ENCODE results near the gene RAN.
A peak's percentile ranks its signal among the peaks of the same experiment; 100 is the strongest.

Gene RAN

DNA sequence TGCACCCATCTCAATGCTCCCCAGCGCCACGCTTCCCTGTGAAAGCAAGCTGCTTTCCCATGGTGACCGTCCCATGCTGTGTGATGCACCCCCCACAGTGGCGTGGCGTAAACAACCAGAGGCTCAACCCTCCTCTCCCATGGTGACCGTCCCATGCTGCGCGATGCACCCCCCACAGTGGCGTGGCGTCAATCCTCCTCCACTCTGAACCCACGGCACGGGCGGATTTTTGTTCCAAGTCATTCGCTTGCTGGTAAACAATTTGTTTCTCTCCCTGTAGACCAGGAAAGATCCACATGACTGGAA lies 41.7 kb upstream of the RAN start:
- TF ChIP-seq, protein P1, sequence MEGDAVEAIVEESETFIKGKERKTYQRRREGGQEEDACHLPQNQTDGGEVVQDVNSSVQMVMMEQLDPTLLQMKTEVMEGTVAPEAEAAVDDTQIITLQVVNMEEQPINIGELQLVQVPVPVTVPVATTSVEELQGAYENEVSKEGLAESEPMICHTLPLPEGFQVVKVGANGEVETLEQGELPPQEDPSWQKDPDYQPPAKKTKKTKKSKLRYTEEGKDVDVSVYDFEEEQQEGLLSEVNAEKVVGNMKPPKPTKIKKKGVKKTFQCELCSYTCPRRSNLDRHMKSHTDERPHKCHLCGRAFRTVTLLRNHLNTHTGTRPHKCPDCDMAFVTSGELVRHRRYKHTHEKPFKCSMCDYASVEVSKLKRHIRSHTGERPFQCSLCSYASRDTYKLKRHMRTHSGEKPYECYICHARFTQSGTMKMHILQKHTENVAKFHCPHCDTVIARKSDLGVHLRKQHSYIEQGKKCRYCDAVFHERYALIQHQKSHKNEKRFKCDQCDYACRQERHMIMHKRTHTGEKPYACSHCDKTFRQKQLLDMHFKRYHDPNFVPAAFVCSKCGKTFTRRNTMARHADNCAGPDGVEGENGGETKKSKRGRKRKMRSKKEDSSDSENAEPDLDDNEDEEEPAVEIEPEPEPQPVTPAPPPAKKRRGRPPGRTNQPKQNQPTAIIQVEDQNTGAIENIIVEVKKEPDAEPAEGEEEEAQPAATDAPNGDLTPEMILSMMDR (conservative IDR thresholded peaks at IDR 0.05; ENCODE audit: low read depth, low read length) = no peak
- no peak overlapping the region for H3K4me3 ChIP-seq (ENCODE audit: low read depth, low read length)
- no peak for DNase-seq (ENCODE audit: low read depth)

DNA sequence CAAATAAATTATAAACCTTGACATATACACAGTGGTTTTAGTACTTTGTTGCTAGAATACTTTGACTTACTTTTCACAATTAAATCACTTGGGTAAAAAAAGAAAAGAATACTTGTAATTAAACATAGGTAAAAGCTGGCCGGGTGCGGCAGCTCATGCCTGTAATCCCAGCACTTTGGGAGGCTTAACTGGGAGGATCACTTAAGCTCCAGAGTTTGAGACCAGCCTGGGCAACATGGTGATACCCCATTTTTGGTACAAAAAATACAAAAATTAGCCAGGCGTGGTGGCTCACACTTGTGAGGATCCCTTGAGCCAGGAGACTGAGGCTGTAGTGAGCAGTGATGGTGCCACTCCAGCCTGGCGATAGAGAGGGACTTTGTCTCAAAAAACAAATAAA lies 40.6 kb upstream of the RAN start:
- TF ChIP-seq, protein P1 (conservative IDR thresholded peaks at IDR 0.05; ENCODE audit: low read depth, low read length) = no peak

DNA sequence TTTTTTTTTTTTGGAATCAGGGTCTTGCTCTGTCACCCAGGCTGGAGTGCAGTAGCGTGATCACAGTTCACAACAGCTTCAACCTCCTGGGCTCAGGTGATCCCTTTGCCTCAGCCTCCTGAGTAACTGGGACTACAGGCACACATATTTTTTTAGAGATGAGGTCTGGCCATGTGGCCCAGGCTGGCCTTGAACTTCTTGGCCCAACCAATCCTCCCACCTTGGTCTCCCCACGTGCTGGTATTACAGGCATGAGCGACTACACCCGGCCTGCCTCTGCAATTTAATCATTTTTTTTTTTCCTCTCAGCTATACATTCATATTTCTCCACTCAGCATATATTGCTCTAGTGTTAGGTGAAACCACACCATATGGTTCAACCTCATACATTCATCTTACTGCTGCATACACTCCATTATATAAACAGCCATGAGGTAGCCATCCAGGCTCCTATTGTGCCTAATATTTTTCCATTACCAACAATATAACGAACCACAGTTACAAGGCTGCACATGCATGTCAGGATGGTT lies 39.9 kb upstream of the RAN start:
- no peak overlapping the region for H3K4me3 ChIP-seq (ENCODE audit: low read depth, low read length)
- no peak for DNase-seq (ENCODE audit: low read depth)
- TF ChIP-seq, protein P1 (conservative IDR thresholded peaks at IDR 0.05; ENCODE audit: low read depth, low read length) = no peak

More for the DNA sequence above, 40.6 kb upstream of the RAN start:
- DNase-seq (ENCODE audit: low read depth) = no peak
- H3K4me3 ChIP-seq (ENCODE audit: low read depth, low read length) = no peak overlapping the region

DNA sequence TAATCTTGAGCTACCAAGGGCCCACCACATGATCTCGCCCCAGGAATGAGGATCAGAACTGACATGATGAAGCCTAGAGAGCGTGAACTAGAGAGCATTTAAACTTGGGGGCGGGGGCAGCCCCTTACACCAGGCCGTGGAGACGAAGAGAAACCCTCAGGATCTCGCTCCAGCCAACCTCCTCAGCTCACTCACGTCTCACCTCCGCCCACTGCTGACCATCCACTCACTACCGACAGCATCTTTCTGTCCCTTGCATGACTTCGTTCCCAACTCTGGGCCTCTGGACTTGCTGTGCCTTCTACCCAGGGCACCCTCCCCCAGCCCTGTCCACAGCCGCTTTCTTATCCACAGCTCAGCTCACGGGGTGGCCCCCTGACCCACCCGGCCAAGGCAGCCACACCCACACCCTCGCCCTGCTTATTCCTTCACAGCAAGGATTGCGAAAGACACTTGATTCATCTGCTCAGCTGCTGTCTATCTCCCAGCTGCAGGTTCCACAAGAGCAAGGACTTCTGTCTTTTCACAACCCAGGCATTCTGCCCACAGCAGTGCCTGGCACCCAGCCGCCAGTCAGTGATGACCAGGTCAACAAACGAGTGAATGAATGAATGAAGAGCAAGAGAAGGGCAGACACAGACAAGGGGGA lies 39.2 kb upstream of the RAN start:
- peak; percentile 78 for DNase-seq (ENCODE audit: low read depth)
- TF ChIP-seq, protein P1 (conservative IDR thresholded peaks at IDR 0.05; ENCODE audit: low read depth, low read length) = no peak
- H3K4me3 ChIP-seq (ENCODE audit: low read depth, low read length) = no peak overlapping the region

DNA sequence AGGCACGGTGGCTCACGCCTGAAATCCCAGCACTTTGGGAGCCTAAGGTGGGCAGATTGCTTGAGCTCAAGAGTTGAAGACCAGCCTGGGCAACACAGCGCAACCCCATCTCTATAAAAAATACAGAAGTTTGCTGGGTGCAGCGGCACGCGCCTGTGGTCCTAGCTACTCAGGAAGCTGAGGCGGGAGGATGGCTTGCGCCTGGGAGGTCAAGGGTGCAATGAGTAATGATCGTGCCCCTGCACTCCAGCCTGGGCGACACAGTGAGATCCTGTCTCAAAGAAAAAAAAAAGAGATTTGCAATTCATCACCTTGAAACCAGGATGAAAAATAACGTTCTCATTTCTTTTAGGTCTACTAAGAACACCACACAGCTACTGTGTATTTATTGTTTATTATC lies 36.9 kb upstream of the RAN start:
- TF ChIP-seq, protein P1 (conservative IDR thresholded peaks at IDR 0.05; ENCODE audit: low read depth, low read length) = no peak

DNA sequence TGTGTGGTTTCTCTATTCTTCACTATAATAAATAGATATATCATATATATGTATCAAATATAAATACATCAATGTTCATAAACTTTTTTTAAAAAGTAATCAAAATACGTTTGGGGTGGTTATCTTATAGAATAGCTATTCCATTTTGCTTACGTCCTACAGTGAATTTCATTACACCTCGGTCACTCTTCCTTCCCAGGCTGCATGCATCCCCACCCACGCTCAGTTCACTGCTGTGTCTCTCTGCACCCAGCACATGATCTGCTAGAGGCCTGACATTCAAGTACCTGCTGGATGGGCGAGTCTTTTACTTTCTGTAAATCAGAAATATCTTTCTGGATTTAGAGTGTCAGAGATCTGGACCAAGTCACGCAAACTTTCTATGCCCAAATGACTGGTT lies 36.4 kb upstream of the RAN start:
- no peak for DNase-seq (ENCODE audit: low read depth)
- TF ChIP-seq, protein P1 (conservative IDR thresholded peaks at IDR 0.05; ENCODE audit: low read depth, low read length) = no peak
- no peak overlapping the region for H3K4me3 ChIP-seq (ENCODE audit: low read depth, low read length)

More for the DNA sequence above, 36.9 kb upstream of the RAN start:
- no peak overlapping the region for H3K4me3 ChIP-seq (ENCODE audit: low read depth, low read length)
- peak; percentile 11 for DNase-seq (ENCODE audit: low read depth)

DNA sequence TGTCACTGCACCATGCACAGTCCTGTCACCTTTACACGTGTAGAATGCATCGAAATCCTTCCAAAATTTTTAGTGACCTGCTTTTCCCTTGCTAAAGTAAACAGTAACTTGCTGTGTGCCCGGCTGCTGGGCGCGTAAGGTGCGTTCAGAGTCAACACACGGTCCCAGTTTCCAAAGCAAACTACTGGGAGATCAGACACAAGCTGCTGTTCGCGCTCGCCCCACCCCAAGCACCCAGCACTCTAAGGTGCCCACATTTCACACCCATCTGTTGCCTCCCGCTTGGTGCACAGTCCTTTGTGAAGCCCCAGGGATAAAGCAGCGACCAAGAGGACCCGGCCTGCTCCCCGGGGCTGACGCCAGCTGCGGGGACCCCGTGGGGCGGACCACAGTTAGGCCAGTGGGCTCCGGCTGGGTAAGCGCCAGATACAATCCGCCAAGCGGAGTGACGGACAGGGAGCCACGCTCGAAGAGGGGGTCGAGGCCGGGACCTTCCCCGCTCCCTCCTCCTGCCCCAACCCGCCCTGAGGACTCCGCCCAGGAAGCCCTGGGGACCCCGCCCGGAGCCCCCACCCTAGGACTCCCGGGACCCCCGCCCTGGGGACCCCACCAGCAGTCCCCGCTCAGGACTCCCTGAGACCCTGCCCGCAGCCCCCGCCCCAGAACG lies 33.4 kb upstream of the RAN start:
- TF ChIP-seq, protein P1 (conservative IDR thresholded peaks at IDR 0.05; ENCODE audit: low read depth, low read length) = no peak
- DNase-seq (ENCODE audit: low read depth) = peak; percentile 21
- H3K4me3 ChIP-seq (ENCODE audit: low read depth, low read length) = peak overlapping the region; percentile 79
